Nephron progenitor cell (in vitro differentiated cells): ENCODE results near the gene DNM1.

Source experiments
- DNase-seq: peaks from one replicate; pipeline ENCODE4 v3.0.0; 2021
- H3K27ac Mint-ChIP-seq: 2 replicates; pipeline ENCODE4 v1.8.0; 2021; ENCODE audit warnings: mild to moderate bottlenecking, moderate library complexity, mixed read lengths
- H3K27me3 Mint-ChIP-seq: 2 replicates; pipeline ENCODE4 v1.8.0; 2021; ENCODE audit warnings: mild to moderate bottlenecking, low read depth, mixed read lengths; ENCODE audit not compliant: poor library complexity
- H3K36me3 Mint-ChIP-seq: 2 replicates; pipeline ENCODE4 v1.8.0; 2021; ENCODE audit warnings: low read depth, mixed read lengths
- H3K4me1 Mint-ChIP-seq: 2 replicates; pipeline ENCODE4 v1.8.0; 2021; ENCODE audit warnings: mixed read lengths
- H3K4me3 Mint-ChIP-seq: 2 replicates; pipeline ENCODE4 v1.8.0; 2021; ENCODE audit warnings: mild to moderate bottlenecking, moderate library complexity, mixed read lengths
- H3K9me3 Mint-ChIP-seq: 2 replicates; pipeline ENCODE4 v1.8.0; 2021; ENCODE audit warnings: mild to moderate bottlenecking, moderate library complexity, mixed read lengths
- TF ChIP-seq, protein P1 (sequence below): fragments of 200-600 bp; sonication (generic); IDR thresholded peaks from 2 replicates; pipeline ENCODE4 v1.5.0; 2021; ENCODE audit warnings: antibody characterized with exemption

Gene DNM1

DNA sequence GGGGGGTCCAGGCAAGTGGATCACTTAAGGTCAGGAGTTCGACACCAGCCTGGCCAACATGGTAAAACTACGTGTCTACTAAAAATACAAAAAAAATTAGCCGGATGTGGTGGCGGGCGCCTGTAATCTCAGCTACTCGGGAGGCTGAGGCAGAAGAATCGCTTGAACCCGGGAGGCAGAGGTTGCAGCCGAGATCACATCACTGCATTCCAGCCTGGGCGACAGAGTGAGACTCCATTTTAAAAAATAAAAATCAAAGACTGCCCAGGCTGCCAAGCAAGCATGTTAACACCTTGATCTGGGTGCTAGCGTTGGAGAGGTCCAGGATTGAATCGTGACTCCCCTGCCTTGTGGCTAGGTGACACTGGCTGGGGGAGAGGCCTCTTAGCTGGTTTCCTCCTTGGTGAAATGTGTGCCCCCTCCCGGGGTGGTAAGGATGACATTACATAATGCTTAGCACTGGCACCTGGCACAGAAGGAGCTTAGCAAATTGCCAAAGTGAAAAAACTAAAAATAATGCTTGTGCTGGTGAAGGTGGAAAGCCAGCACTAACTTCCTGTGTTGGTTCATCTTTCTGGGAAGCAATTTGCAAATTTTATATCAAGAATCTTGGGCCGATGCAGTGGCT, 9.6 kb upstream of the DNM1 start:
- Mint-ChIP-seq H3K4me3 (no peak overlapping the region), H3K27ac (no peak overlapping the region), H3K9me3 (no peaks in the 10 kb centered on the region), H3K4me1 (peaks cover 25% of the 10 kb centered on the region), H3K27me3 (no peaks in the 10 kb centered on the region), H3K36me3 (peaks cover 7% of the 10 kb centered on the region)
- DNase-seq: no peak
- TF ChIP-seq, protein P1, sequence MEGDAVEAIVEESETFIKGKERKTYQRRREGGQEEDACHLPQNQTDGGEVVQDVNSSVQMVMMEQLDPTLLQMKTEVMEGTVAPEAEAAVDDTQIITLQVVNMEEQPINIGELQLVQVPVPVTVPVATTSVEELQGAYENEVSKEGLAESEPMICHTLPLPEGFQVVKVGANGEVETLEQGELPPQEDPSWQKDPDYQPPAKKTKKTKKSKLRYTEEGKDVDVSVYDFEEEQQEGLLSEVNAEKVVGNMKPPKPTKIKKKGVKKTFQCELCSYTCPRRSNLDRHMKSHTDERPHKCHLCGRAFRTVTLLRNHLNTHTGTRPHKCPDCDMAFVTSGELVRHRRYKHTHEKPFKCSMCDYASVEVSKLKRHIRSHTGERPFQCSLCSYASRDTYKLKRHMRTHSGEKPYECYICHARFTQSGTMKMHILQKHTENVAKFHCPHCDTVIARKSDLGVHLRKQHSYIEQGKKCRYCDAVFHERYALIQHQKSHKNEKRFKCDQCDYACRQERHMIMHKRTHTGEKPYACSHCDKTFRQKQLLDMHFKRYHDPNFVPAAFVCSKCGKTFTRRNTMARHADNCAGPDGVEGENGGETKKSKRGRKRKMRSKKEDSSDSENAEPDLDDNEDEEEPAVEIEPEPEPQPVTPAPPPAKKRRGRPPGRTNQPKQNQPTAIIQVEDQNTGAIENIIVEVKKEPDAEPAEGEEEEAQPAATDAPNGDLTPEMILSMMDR: no peak

DNA sequence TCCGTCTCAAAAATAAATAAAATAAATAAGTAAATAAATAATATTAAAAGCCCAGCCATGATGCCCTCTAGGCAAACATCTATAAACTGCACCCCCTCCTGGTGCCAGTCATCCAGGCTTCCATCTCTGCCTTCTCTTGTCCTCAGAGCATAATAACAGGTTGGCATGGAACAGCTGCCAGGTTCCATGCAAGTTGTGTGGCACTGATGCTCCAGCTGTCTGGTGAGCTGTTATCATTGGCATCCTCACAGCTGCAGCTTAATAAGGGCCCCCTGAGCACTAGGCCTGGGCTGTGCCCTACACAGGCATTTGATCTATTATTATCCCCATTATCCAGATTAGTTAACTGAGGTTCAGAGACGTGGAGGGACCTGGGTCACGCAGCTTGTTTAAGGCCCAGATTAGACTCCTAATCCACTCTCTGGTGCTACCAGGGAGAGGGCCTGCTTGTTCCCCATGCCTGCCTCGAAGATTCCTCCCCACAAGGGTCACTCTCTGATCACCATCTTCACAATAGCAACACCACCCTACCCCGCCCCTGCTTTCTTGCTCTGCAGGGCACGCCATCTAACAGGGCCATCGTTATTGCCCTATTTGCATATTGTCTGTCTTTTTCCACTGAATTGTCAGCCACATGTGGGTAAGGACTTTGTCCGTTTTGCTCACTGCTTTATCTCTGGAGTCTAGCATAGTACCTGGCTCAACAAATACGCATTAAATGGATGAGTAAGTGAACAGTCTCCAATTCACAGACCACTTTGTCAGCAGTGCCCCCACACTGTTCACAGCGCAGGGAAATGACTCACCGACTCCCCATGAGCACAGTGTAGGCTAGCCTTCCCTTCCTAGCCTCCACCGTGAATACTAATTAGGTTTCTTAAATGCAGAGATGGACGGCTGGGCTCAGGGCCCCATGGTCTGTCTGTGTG, 1.5 kb upstream of the DNM1 start:
- no peak for DNase-seq
- no peaks in the 10 kb centered on the region for H3K36me3 Mint-ChIP-seq
- H3K27me3 Mint-ChIP-seq: no peaks in the 10 kb centered on the region
- no peaks in the 10 kb centered on the region for H3K9me3 Mint-ChIP-seq
- no peak overlapping the region for H3K4me3 Mint-ChIP-seq
- H3K4me1 Mint-ChIP-seq: peaks cover 41% of the 10 kb centered on the region
- TF ChIP-seq, protein P1: no peak
- H3K27ac Mint-ChIP-seq: no peak overlapping the region

DNA sequence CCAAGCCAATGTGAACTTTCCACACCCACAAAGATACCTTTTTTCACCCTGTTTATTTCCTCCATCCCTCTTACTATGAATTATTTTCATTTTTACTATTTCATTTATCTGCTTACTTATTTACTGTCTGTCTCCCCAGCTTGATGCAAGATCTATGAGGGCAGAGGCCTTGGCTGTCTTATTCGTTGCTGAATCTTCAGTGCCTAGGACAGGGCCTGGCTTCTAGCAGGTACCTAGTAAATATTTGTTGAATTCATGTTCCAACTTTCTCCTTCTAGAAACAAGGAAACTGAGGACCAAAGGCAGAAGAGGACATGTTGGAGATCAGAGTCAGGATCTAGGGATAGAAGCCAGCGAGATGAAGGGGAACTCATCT, 543 bp upstream of the DNM1 start:
- H3K4me1 Mint-ChIP-seq: peaks cover 42% of the 10 kb centered on the region
- no peak overlapping the region for H3K27ac Mint-ChIP-seq
- no peak for DNase-seq
- H3K27me3 Mint-ChIP-seq: no peaks in the 10 kb centered on the region
- H3K9me3 Mint-ChIP-seq: no peaks in the 10 kb centered on the region
- TF ChIP-seq, protein P1: no peak
- no peaks in the 10 kb centered on the region for H3K36me3 Mint-ChIP-seq
- peak overlapping the region; percentile 84 for H3K4me3 Mint-ChIP-seq

DNA sequence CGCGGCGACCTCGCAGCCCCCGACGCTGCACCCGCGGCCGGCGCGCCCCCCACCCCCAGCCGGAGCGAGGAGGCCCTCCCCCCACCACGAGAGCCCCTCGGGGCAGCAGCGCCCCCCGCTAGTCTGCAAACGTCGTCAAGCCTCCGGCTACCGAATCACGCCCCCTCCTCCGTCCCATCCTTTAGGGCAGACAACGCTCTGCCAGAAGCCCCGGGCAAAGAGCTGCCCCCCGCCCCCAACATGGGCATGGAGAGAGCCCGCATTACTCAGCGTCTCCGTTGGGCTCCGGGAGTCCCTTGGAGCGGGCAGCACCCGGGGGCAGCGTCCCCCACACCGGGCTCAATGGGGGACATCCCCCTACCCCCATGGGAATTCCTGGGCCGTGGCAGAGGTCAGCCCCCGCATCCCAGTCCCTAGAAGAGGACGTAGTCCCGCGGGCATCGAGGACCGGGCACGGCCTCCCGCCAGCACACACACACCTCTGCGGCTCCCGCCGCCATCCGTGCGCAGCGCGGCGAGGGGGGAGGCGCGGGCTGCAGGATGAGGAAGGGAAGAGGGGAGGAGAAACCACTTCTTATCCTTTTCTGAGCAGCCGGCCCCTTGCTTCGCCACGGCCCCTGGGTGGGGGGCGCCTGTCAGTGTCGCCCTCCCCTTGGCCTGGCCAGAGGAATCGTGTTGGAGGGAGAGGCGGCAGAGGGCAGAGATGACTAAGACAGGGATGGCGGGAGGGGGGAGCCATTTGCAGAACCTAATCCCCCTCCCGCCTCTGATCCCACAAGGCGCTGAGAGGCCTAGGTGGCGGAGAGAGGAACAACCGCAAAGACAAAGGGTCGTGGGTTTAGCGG, 750 bp downstream of the DNM1 start:
- H3K4me3 Mint-ChIP-seq: peak overlapping the region; percentile 85
- H3K4me1 Mint-ChIP-seq: peaks cover 51% of the 10 kb centered on the region
- no peaks in the 10 kb centered on the region for H3K9me3 Mint-ChIP-seq
- H3K27me3 Mint-ChIP-seq: no peaks in the 10 kb centered on the region
- TF ChIP-seq, protein P1: no peak
- peak; percentile 53 for DNase-seq
- no peaks in the 10 kb centered on the region for H3K36me3 Mint-ChIP-seq
- no peak overlapping the region for H3K27ac Mint-ChIP-seq

DNA sequence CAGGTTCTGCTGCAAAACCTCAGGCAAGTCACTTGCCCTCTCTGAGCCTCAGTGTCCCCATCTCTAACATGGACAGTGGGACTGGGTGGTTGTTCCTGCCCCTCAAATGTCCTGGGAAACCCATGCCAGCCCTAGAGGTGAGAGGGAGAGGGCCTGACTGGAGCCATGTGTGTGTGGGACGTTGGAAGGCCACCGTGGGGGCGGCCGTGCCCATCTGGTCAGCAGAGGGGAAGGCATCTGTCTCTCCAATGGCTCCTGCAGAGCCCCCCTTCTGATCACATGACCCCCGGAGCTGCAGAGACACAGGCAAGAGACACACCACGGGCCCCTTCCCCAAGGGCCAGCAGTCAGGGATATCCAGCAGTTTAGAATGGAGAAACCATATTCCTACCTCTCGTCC, 1.7 kb downstream of the DNM1 start:
- Mint-ChIP-seq H3K4me3 (peak overlapping the region; percentile 85), H3K9me3 (no peaks in the 10 kb centered on the region), H3K27me3 (no peaks in the 10 kb centered on the region), H3K4me1 (peaks cover 60% of the 10 kb centered on the region), H3K27ac (no peak overlapping the region), H3K36me3 (no peaks in the 10 kb centered on the region)
- TF ChIP-seq, protein P1: no peak
- no peak for DNase-seq
